AG04449 (cell line): ENCODE data around the gene FEM1B.

Experiments used
- CTCF ChIA-PET: fragments of 350-600 bp; formaldehyde crosslinking; extraction: SDS; loops from one replicate; lab custom pipeline; 2021; ENCODE audit warnings: antibody characterized with exemption; lab: Yijun Ruan, JAX
- POLR2A ChIA-PET: fragments of 400-600, 350-600 bp; formaldehyde crosslinking; extraction: SDS; loops from one replicate; lab custom pipeline; 2020; ENCODE audit warnings: antibody characterized with exemption, inconsistent platforms; lab: Yijun Ruan, JAX
- DNase-seq: peaks from one replicate; pipeline ENCODE4 v3.0.0-alpha.2; 2010; ENCODE audit warnings: low read depth, low spot score
- H3K4me3 ChIP-seq: 2 replicates; pipeline ENCODE4 v1.5.1; 2011; ENCODE audit warnings: low read depth, mild to moderate bottlenecking, control low read depth, low read length
- TF ChIP-seq, protein P1 (sequence below): IDR thresholded peaks from one replicate; pipeline ENCODE4 v1.5.1; 2011; ENCODE audit warnings: mild to moderate bottlenecking, moderate library complexity, low read length, control low read depth, inconsistent platforms; ENCODE audit not compliant: insufficient read depth; ENCODE audit errors: missing control alignments

FEM1B gene

DNA sequence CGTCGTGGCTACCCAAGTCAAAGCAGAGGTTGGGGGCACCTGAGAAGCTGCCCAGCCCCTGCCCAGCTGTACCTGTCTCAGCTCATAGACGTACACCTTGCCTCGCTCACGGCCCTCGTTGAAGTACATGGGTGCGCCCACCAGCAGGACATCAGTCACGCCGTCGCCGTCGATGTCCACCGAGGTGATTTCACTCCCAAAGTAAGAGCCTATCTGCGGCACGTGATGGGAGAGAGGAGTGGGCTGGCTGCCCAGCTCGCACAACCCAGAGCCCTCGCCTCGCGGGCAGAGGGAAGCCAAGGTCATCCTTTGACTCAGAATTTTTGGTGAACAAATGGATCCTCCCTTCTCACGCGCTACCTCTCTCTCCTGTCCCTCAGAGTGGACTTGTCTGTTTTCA is 54.7 kb downstream of the FEM1B start:
- POLR2A ChIA-PET, result no interaction called here
- TF ChIP-seq, protein P1, sequence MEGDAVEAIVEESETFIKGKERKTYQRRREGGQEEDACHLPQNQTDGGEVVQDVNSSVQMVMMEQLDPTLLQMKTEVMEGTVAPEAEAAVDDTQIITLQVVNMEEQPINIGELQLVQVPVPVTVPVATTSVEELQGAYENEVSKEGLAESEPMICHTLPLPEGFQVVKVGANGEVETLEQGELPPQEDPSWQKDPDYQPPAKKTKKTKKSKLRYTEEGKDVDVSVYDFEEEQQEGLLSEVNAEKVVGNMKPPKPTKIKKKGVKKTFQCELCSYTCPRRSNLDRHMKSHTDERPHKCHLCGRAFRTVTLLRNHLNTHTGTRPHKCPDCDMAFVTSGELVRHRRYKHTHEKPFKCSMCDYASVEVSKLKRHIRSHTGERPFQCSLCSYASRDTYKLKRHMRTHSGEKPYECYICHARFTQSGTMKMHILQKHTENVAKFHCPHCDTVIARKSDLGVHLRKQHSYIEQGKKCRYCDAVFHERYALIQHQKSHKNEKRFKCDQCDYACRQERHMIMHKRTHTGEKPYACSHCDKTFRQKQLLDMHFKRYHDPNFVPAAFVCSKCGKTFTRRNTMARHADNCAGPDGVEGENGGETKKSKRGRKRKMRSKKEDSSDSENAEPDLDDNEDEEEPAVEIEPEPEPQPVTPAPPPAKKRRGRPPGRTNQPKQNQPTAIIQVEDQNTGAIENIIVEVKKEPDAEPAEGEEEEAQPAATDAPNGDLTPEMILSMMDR, result no peak
- DNase-seq, result no peak
- H3K4me3 ChIP-seq, result no peak overlapping the region
- CTCF ChIA-PET, result no interaction called here

DNA sequence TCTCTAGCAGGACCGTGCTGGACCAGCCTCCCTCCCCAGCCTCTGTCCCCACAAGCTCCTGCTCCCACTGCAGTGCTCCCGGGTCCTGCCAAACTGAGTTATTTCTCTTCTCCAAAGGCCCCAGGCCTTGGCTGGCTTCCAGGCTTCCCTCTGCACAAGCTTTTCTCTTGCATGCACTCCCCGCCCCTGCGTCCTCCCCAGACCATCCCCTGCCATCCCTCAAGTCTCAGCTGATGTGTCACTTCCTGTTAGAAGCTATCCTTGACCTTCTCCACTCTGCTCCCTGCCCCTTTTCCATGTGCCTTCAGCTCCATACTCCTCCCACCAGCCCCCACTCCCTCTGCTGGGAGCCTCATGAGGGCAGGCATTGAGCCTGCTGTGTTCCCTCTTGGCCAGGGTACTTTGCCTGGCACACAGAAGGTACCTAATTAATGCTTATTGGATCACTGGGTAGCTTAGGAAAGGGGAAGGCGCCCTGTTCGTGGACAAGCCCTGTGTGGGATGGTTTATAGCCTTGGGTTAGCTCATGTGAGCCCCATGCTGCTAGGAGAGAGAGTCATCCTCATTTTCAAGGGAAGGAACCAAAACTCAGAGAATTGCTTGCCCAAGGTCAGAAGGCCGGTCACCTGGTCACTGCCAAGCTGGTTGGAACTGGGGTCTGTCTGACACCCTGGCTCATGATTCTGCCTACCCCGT is 56.4 kb downstream of the FEM1B start:
- ChIA-PET POLR2A (interaction anchor here (0.6 to 2.3 kb wide), 4 partner anchors 11 to 31 kb away, joined by 3 to 14 read pairs (median 6); no protein-coding TSS in a partner anchor), CTCF (interaction anchor here (0.9 to 1.9 kb wide), 8 partner anchors 8 to 216 kb away, joined by 3 to 5 read pairs (median 4); no protein-coding TSS in a partner anchor)
- TF ChIP-seq, protein P1, result no peak
- no peak overlapping the region for H3K4me3 ChIP-seq
- no peak for DNase-seq

GRCh38 chr15:68334661-68335124 is 57.1 kb downstream of the FEM1B start:
- peak; percentile 42 for DNase-seq
- H3K4me3 ChIP-seq, result no peak overlapping the region
- TF ChIP-seq, protein P1, result peak; percentile 36
- CTCF ChIA-PET, result interaction anchor here (0.7 to 1.9 kb wide), 7 partner anchors 9 to 82 kb away, joined by 3 to 5 read pairs (median 4); no protein-coding TSS in a partner anchor
- POLR2A ChIA-PET, result interaction anchor here (0.6 to 2.3 kb wide), 5 partner anchors 12 to 45 kb away, joined by 3 to 14 read pairs (median 5); no protein-coding TSS in a partner anchor

- CTCF ChIA-PET, result interaction anchor here (0.7 to 1.7 kb wide), 3 partner anchors 9 to 29 kb away, joined by 3 to 5 read pairs (median 4); no protein-coding TSS in a partner anchor
Measured at GRCh38 chr15:68335251-68335650, 57.7 kb downstream of the FEM1B start.

GRCh38 chr15:68335655-68336054 is 58.1 kb downstream of the FEM1B start:
- DNase-seq, result no peak
- CTCF ChIA-PET, result interaction anchor here (1.7 kb wide), 1 partner anchor 12 kb away, joined by 5 read pairs; no protein-coding TSS in a partner anchor

More at GRCh38 chr15:68335251-68335650, 57.7 kb downstream of the FEM1B start:
- POLR2A ChIA-PET, result interaction anchor here (1.0 to 2.3 kb wide), 3 partner anchors 12 to 44 kb away, joined by 3 to 14 read pairs (median 7); no protein-coding TSS in a partner anchor
- TF ChIP-seq, protein P1, result no peak
- no peak overlapping the region for H3K4me3 ChIP-seq
- no peak for DNase-seq

More at GRCh38 chr15:68335655-68336054, 58.1 kb downstream of the FEM1B start:
- POLR2A ChIA-PET, result interaction anchor here (2.3 kb wide), 1 partner anchor 17 kb away, joined by 14 read pairs; no protein-coding TSS in a partner anchor
- TF ChIP-seq, protein P1, result no peak
- no peak overlapping the region for H3K4me3 ChIP-seq
